ENCODE results near the gene PDCD1. TPM values are rescaled to one million over a fixed set of nuclear protein-coding genes. Genes with fewer than 3 reads are reported as not detected.

PDCD1 gene
- total and polyA plus RNA-seq, 2 of the 8 experiments (the other 6 are each of a cell fraction or from before 2014, with no cell fraction given): 0.48 to 1.1 TPM

GRCh38 chr2:241843321-241844065 is 15.2 kb downstream of the PDCD1 start (continued):
- TF ChIP-seq RFX5 (IDR thresholded peaks at IDR 0.05; ENCODE audit: borderline replicate concordance, low read depth, low read length): no peak
- TF ChIP-seq SUZ12 (IDR thresholded peaks at IDR 0.05; ENCODE audit: low read length): no peak
- TF ChIP-seq BCL11A (IDR thresholded peaks at IDR 0.05; ENCODE audit: low read depth in 2 of 2, low read length in 2 of 2): no peak
- no peak for TF ChIP-seq BACH1 (IDR thresholded peaks at IDR 0.05; ENCODE audit: low read length)
- no peak for TF ChIP-seq PHF8 (conservative IDR thresholded peaks at IDR 0.05; ENCODE audit: low read depth, low read length)
- no peak for TF ChIP-seq RXRA (IDR thresholded peaks at IDR 0.05; ENCODE audit: insufficient read depth, low read depth, low read length)

All from H1 (cell line).